GM23338 (cell line): ENCODE results near the gene PNPLA2. TPM values are rescaled to one million over a fixed set of nuclear protein-coding genes. Genes with fewer than 3 reads are reported as not detected.
A peak's percentile ranks its signal among the peaks of the same experiment; 100 is the strongest.

Experiments
- ATAC-seq: fragments of 200-7000 bp; cut with Tn5 transposase; 3 replicates; pipeline ENCODE4 v1.9.1; 2020
- DNase-seq: peaks from one replicate; pipeline ENCODE4 v3.0.0-alpha.2; 2015; ENCODE audit warnings: low spot score
- H2AFZ ChIP-seq: fragments of 200-600 bp; sonication (generic); 2 replicates; pipeline ENCODE4 v1.8.0; 2016; ENCODE audit warnings: antibody characterized with exemption, mild to moderate bottlenecking, moderate library complexity
- H3F3A ChIP-seq: fragments of 200-600 bp; sonication (generic); replicated peaks from 2 replicates; pipeline ENCODE4 v1.8.0; 2017; ENCODE audit warnings: antibody characterized with exemption, mixed run types, low read depth
- H3K27ac ChIP-seq: fragments of 200-600 bp; sonication (generic); 2 replicates; pipeline ENCODE4 v1.6.1; 2016; ENCODE audit warnings: low read depth
- H3K27me3 ChIP-seq: fragments of 200-600 bp; sonication (generic); 2 replicates; pipeline ENCODE4 v1.8.0; 2016; ENCODE audit warnings: mild to moderate bottlenecking, mixed run types, moderate library complexity; ENCODE audit not compliant: insufficient read depth
- H3K36me3 ChIP-seq: fragments of 200-600 bp; sonication (generic); 2 replicates; pipeline ENCODE4 v1.8.0; 2016; ENCODE audit warnings: mild to moderate bottlenecking; ENCODE audit not compliant: insufficient read depth
- H3K4me1 ChIP-seq: fragments of 200-600 bp; sonication (generic); 2 replicates; pipeline ENCODE4 v1.8.0; 2016; ENCODE audit warnings: mild to moderate bottlenecking, moderate library complexity; ENCODE audit not compliant: insufficient read depth
- H3K4me2 ChIP-seq: fragments of 200-600 bp; sonication (generic); 2 replicates; pipeline ENCODE4 v1.7.1; 2017; ENCODE audit warnings: mixed run types
- H3K4me3 ChIP-seq: fragments of 200-600 bp; sonication (generic); 2 replicates; pipeline ENCODE4 v1.6.1; 2016; ENCODE audit warnings: mixed run types
- H3K79me2 ChIP-seq: fragments of 200-600 bp; sonication (generic); replicated peaks from 2 replicates; pipeline ENCODE4 v1.8.0; 2017; ENCODE audit warnings: mild to moderate bottlenecking; ENCODE audit not compliant: insufficient read depth
- H3K9me2 ChIP-seq: fragments of 200-600 bp; sonication (generic); 2 replicates; pipeline ENCODE4 v1.8.0; 2017; ENCODE audit not compliant: insufficient read depth
- H4K20me1 ChIP-seq: fragments of 200-600 bp; sonication (generic); replicated peaks from 2 replicates; pipeline ENCODE4 v1.8.0; 2017; ENCODE audit warnings: mild to moderate bottlenecking; ENCODE audit not compliant: insufficient read depth
- H3K27ac Mint-ChIP-seq: 2 replicates; pipeline ENCODE4 v1.8.0; 2020; ENCODE audit warnings: inconsistent platforms, mild to moderate bottlenecking, moderate library complexity, mixed read lengths
- H3K27me3 Mint-ChIP-seq: 3 replicates; pipeline ENCODE4 v1.8.0; 2022; ENCODE audit warnings: low read depth, mild to moderate bottlenecking, moderate library complexity, mixed read lengths, inconsistent platforms; ENCODE audit not compliant: insufficient read depth, poor library complexity
- H3K36me3 Mint-ChIP-seq: 3 replicates; pipeline ENCODE4 v1.8.0; 2021; ENCODE audit warnings: low read depth, mild to moderate bottlenecking, inconsistent platforms, moderate library complexity, mixed read lengths
- H3K4me1 Mint-ChIP-seq: 3 replicates; pipeline ENCODE4 v1.8.0; 2020; ENCODE audit warnings: mild to moderate bottlenecking, inconsistent platforms, mixed read lengths
- H3K4me3 Mint-ChIP-seq: 3 replicates; pipeline ENCODE4 v1.8.0; 2021; ENCODE audit warnings: moderate library complexity, mild to moderate bottlenecking, inconsistent platforms, mixed read lengths
- H3K9me3 Mint-ChIP-seq: 3 replicates; pipeline ENCODE4 v1.8.0; 2020; ENCODE audit warnings: moderate library complexity, mild to moderate bottlenecking, inconsistent platforms, mixed read lengths
- CTCF ChIP-seq, 2 experiments: fragments of 200-600 bp in 1 of 2; sonication (generic) in 1 of 2; conservative IDR thresholded peaks; 2 replicates each; pipeline versions ENCODE4 v1.5.1 to v1.6.1; 2016 to 2017; ENCODE audit warnings: antibody characterized with exemption in 2 of 2, low read depth in 2 of 2, mild to moderate bottlenecking in 2 of 2, moderate library complexity in 1 of 2
- ETS1 ChIP-seq: IDR thresholded peaks from 2 replicates; pipeline ENCODE4 v1.6.1; 2016; ENCODE audit warnings: antibody characterized with exemption
- EZH2 ChIP-seq: fragments of 200-600 bp; sonication (generic); IDR thresholded peaks from one replicate; pipeline ENCODE4 v1.8.0; 2017; ENCODE audit warnings: antibody characterized with exemption, mild to moderate bottlenecking, low read depth; ENCODE audit not compliant: unreplicated experiment
- NANOG ChIP-seq: IDR thresholded peaks from 2 replicates; pipeline ENCODE4 v1.6.1; 2016; ENCODE audit warnings: antibody characterized with exemption, borderline replicate concordance
- STAT1 ChIP-seq: IDR thresholded peaks from one replicate; pipeline ENCODE4 v1.6.1; 2016; ENCODE audit warnings: antibody characterized with exemption; ENCODE audit not compliant: unreplicated experiment
- ZNF114 ChIP-seq: fragments of 250-450 bp; sonication (Bioruptor Pico); IDR thresholded peaks from 2 replicates; pipeline ENCODE4 v1.5.0; 2020; ENCODE audit warnings: mild to moderate bottlenecking, moderate library complexity
- ZNF331 ChIP-seq: fragments of 250-450 bp; sonication (Bioruptor Pico); IDR thresholded peaks from 2 replicates; pipeline ENCODE4 v1.5.0; 2020; ENCODE audit warnings: low read depth, mild to moderate bottlenecking, moderate library complexity
- ZNF462 ChIP-seq: fragments of 250-450 bp; sonication (Bioruptor Pico); IDR thresholded peaks from 2 replicates; pipeline ENCODE4 v1.5.0; 2020; ENCODE audit warnings: mild to moderate bottlenecking, moderate library complexity
- polyA plus RNA-seq: library from polyadenylated mRNA; unstranded; fragments of >200 nt; fragmentation: Nextera tagmentation; extraction: Ambion mirVana; gene quantifications from 2 replicates; pipeline ENCODE4 v1.2.1, GENCODE V29; 2016
- total RNA-seq: library from RNA; depleted of rRNA; stranded (reverse); fragments of >200 nt; shearing (Covaris generic); gene quantifications from 2 replicates; pipeline ENCODE4 v1.2.3, GENCODE V29; 2014

PNPLA2 gene
- total and polyA plus RNA-seq, 2 experiments from 2014 or later = 31.1 to 45.6 TPM

GRCh38 chr11:862081-862661 is 43.5 kb downstream of the PNPLA2 start (continued):
- TF ChIP-seq ZNF462 (CRISPR knock-in tag) (no peak), NANOG (no peak), STAT1 (no peak), ZNF114 (no peak)

- Mint-ChIP-seq H3K4me3 (peak overlapping the region; percentile 54; the same call in 2 of the 3 replicates), H3K36me3 (peaks cover 3% of the 10 kb centered on the region; the same call in 1 of the 3 replicates), H3K27ac (no peak overlapping the region), H3K4me1 (peaks cover 27% of the 10 kb centered on the region), H3K9me3 (no peaks in the 10 kb centered on the region; the same call in 2 of the 3 replicates), H3K27me3 (peaks cover 32% of the 10 kb centered on the region)
- peak; percentile 6; the same call in 2 of the 3 replicates for ATAC-seq
- H3K4me1 ChIP-seq = peaks cover 16% of the 10 kb centered on the region; the same call in 1 of the 2 replicates
- no peak overlapping the region for H2AFZ ChIP-seq
- DNase-seq = no peak
- peaks cover 39% of the 10 kb centered on the region for H4K20me1 ChIP-seq
- peak overlapping the region; percentile 71 for H3K4me2 ChIP-seq
- no peaks in the 10 kb centered on the region for H3K79me2 ChIP-seq
- H3K27me3 ChIP-seq = no peaks in the 10 kb centered on the region
- H3F3A ChIP-seq = peaks cover 22% of the 10 kb centered on the region
- H3K36me3 ChIP-seq = no peaks in the 10 kb centered on the region
- no peak overlapping the region for H3K27ac ChIP-seq
- 0 out of 2 replicates have a peak overlapping the region, but pooled peaks have one; percentile 34 for H3K4me3 ChIP-seq
- TF ChIP-seq ETS1 (no peak), EZH2 (no peak), CTCF (conservative IDR thresholded peaks at IDR 0.05; ENCODE audit: low read depth in 2 of 2) (no peak), ZNF331 (CRISPR knock-in tag) (no peak)
- H3K9me2 ChIP-seq = no peaks in the 10 kb centered on the region
These were observed 43.9 kb downstream of the PNPLA2 start for GRCh38 chr11:862696-863022.
